ENCODE results near the gene WNT5B.
A peak's percentile ranks its signal among the peaks of the same experiment; 100 is the strongest.

Gene WNT5B

GRCh38 chr12:1594261-1595025, 34.6 kb upstream of the WNT5B start, which contains the start of gene FBXL14:
Gene FBXL14 (minus strand): TSS chr12:1594581. CDS start chr12:1594066, 515 bp downstream.
- no peak for TF ChIP-seq CTCF (IDR thresholded peaks at IDR 0.05; ENCODE audit: insufficient read depth, low read length, poor library complexity, severe bottlenecking)
- TF ChIP-seq EZH2phosphoT487 (conservative IDR thresholded peaks at IDR 0.05; ENCODE audit: low read length) = no peak
- Histone ChIP-seq H3K4me2 (ENCODE audit: low read depth, low read length, poor library complexity, severe bottlenecking) (peak within 1 kb of the TSS; percentile 99), H2AFZ (ENCODE audit: low read depth, low read length, severe bottlenecking) (peak within 1 kb of the TSS; percentile 73), H3K27me3 (ENCODE audit: low read length) (no peaks in the 10 kb centered on the region), H3F3A (ENCODE audit: insufficient read depth) (peaks cover 16% of the 10 kb centered on the region), H3K9me2 (replicated peaks; ENCODE audit: insufficient read depth, low read length) (no peaks in the 10 kb centered on the region), H3K9me3 (ENCODE audit: insufficient read depth, low read length) (no peaks in the 10 kb centered on the region), H4K20me1 (ENCODE audit: low read depth, low read length) (peaks cover 24% of the 10 kb centered on the region), H3K9ac (ENCODE audit: low read length) (peak within 1 kb of the TSS; percentile 60), H3K4me3 (ENCODE audit: insufficient read depth, low read length, poor library complexity, severe bottlenecking) (peak within 1 kb of the TSS; percentile 56), H3K79me2 (ENCODE audit: insufficient read depth, low read length) (peaks cover 19% of the 10 kb centered on the region), H3K27ac (ENCODE audit: low read depth, low read length) (peak within 1 kb of the TSS; percentile 66), H3K36me3 (ENCODE audit: low read length) (no peaks in the 10 kb centered on the region; the same call in 1 of the 2 replicates)

DNA sequence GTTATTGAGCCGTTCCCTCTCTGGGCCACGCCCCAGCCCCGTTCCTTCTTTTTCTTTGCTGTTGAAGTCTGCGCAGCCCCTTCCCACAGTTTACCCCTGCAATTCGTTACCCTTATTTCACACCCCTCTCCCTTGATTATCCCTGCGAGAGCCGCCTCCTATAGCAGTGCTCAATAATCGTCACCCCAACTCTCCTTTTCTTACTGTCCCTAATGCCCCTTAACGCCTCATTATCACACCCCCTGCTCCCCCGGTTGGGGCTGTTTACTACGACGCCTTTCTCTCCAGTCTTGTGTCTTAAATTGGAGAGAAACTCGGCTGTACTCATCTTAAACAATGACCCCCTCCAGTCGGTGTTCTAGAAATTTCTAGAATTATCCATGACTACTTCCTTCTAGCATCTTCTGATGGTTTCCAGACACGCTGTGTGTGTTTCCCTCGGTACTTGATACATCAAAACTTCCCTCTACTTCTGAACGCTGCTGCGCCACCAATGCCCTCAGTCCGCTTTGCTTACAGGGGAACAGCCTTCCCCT, 33.9 kb upstream of the WNT5B start:
- Histone ChIP-seq H2AFZ (ENCODE audit: low read depth, low read length, severe bottlenecking) (peak overlapping the region; percentile 73), H3K9me2 (replicated peaks; ENCODE audit: insufficient read depth, low read length) (no peaks in the 10 kb centered on the region), H3K4me2 (ENCODE audit: low read depth, low read length, poor library complexity, severe bottlenecking) (peak overlapping the region; percentile 71), H3K36me3 (ENCODE audit: low read length) (no peaks in the 10 kb centered on the region; the same call in 1 of the 2 replicates), H4K20me1 (ENCODE audit: low read depth, low read length) (peaks cover 18% of the 10 kb centered on the region), H3F3A (ENCODE audit: insufficient read depth) (peaks cover 16% of the 10 kb centered on the region), H3K4me3 (ENCODE audit: insufficient read depth, low read length, poor library complexity, severe bottlenecking) (peak overlapping the region; percentile 56), H3K27ac (ENCODE audit: low read depth, low read length) (peak overlapping the region; percentile 66; the same call in 1 of the 2 replicates), H3K9me3 (ENCODE audit: insufficient read depth, low read length) (no peaks in the 10 kb centered on the region), H3K79me2 (ENCODE audit: insufficient read depth, low read length) (peaks cover 19% of the 10 kb centered on the region), H3K27me3 (ENCODE audit: low read length) (no peaks in the 10 kb centered on the region), H3K9ac (ENCODE audit: low read length) (peak overlapping the region; percentile 47)
- TF ChIP-seq CTCF (IDR thresholded peaks at IDR 0.05; ENCODE audit: insufficient read depth, low read length, poor library complexity, severe bottlenecking) (no peak), EZH2phosphoT487 (conservative IDR thresholded peaks at IDR 0.05; ENCODE audit: low read length) (no peak)

GRCh38 chr12:1595690-1596347, 33.2 kb upstream of the WNT5B start:
- TF ChIP-seq EZH2phosphoT487 (conservative IDR thresholded peaks at IDR 0.05; ENCODE audit: low read length) (no peak), CTCF (IDR thresholded peaks at IDR 0.05; ENCODE audit: insufficient read depth, low read length, poor library complexity, severe bottlenecking) (no peak)
- peaks cover 16% of the 10 kb centered on the region for H3K79me2 ChIP-seq (ENCODE audit: insufficient read depth, low read length)
- no peaks in the 10 kb centered on the region for H3K9me2 ChIP-seq (replicated peaks; ENCODE audit: insufficient read depth, low read length)
- peak overlapping the region; percentile 71 for H3K4me2 ChIP-seq (ENCODE audit: low read depth, low read length, poor library complexity, severe bottlenecking)
- H3K4me3 ChIP-seq (ENCODE audit: insufficient read depth, low read length, poor library complexity, severe bottlenecking) = no peak overlapping the region
- H3K27me3 ChIP-seq (ENCODE audit: low read length) = no peaks in the 10 kb centered on the region
- H3F3A ChIP-seq (ENCODE audit: insufficient read depth) = peaks cover 15% of the 10 kb centered on the region
- H3K9me3 ChIP-seq (ENCODE audit: insufficient read depth, low read length) = no peaks in the 10 kb centered on the region
- H4K20me1 ChIP-seq (ENCODE audit: low read depth, low read length) = peaks cover 13% of the 10 kb centered on the region
- H3K36me3 ChIP-seq (ENCODE audit: low read length) = no peaks in the 10 kb centered on the region; the same call in 1 of the 2 replicates
- no peak overlapping the region for H3K27ac ChIP-seq (ENCODE audit: low read depth, low read length)
- no peak overlapping the region for H3K9ac ChIP-seq (ENCODE audit: low read length)
- no peak overlapping the region for H2AFZ ChIP-seq (ENCODE audit: low read depth, low read length, severe bottlenecking)
